Gastrocnemius medialis (tissue), 4 donors: ENCODE measurements around the gene MRPL32. TPM values are rescaled to one million over a fixed set of nuclear protein-coding genes. Genes with fewer than 3 reads are reported as not detected.

ENCODE experiments used
- ATAC-seq, 2 donors: fragments of 150-250 bp; one replicate each; pipeline ENCODE4 v1.9.1; 2016
- DNase-seq, 2 donors: peaks; one replicate each; pipeline ENCODE4 v3.0.0-alpha.2; 2019
- H3K27ac ChIP-seq, 4 donors: fragments of 200-600 bp; sonication (generic); 1 replicate in 1 of 4; 2 replicates in 3 of 4; pipeline ENCODE4 v1.5.1; 2016 to 2018; ENCODE audit warnings: mild to moderate bottlenecking in 2 of 4, moderate library complexity in 1 of 4
- H3K27me3 ChIP-seq, 3 donors: fragments of 200-600 bp; sonication (generic) in 2 of 3; 1 replicate in 1 of 3; 2 replicates in 2 of 3; pipeline versions ENCODE4 v1.5.1 to v1.6.0; 2016 to 2019; ENCODE audit warnings: mild to moderate bottlenecking in 1 of 3, moderate library complexity in 1 of 3
- H3K36me3 ChIP-seq, 2 donors: fragments of 200-600 bp; sonication (generic) in 1 of 2; one replicate each; pipeline ENCODE4 v1.5.1; 2017 to 2018
- H3K4me1 ChIP-seq, 2 donors: fragments of 200-600 bp; sonication (generic) in 1 of 2; one replicate each; pipeline ENCODE4 v1.5.1; 2016 to 2017; ENCODE audit warnings: mild to moderate bottlenecking in 2 of 2
- H3K4me3 ChIP-seq, 4 donors: fragments of 200-600 bp; sonication (generic) in 3 of 4; 1 replicate in 1 of 4; 2 replicates in 3 of 4; pipeline ENCODE4 v1.5.1; 2016 to 2019; ENCODE audit warnings: mild to moderate bottlenecking in 2 of 4
- H3K9me3 ChIP-seq, 3 donors: fragments of 200-600 bp; sonication (generic) in 2 of 3; 1 replicate in 1 of 3; 2 replicates in 2 of 3; pipeline ENCODE4 v1.5.1; 2016 to 2019
- CTCF ChIP-seq, 5 experiments: fragments of 450-650 bp in 3 of 5; fragments of 200-600 bp in 2 of 5; sonication (generic) in 2 of 5; IDR thresholded peaks in 4 of 5; conservative IDR thresholded peaks in 1 of 5; 1 replicate in 4 of 5; 2 replicates in 1 of 5; pipeline ENCODE4 v1.5.1; 2016 to 2019; ENCODE audit warnings: antibody characterized with exemption in 5 of 5, mild to moderate bottlenecking in 3 of 5, moderate library complexity in 3 of 5
- POLR2A ChIP-seq, 2 donors: fragments of 450-650 bp; IDR thresholded peaks; one replicate each; pipeline ENCODE4 v1.6.1; 2017; ENCODE audit warnings: antibody characterized with exemption in 2 of 2, mild to moderate bottlenecking in 2 of 2, moderate library complexity in 2 of 2
- in situ Hi-C, 4 donors: fragments of 200-750 bp; cut with MboI; loops; one replicate each; pipeline versions ENCODE4 v1.15.0 to v1.8.0; 2017; ENCODE audit warnings: low sequenced_read_pairs in 4 of 4
- intact Hi-C: fragments of 100-400 bp; cut with DNase I; formaldehyde crosslinking; loops from one replicate; pipeline ENCODE4 v1.15.1; 2023; ENCODE audit warnings: low total_unique reads
- total RNA-seq, 4 donors: library from RNA; depleted of rRNA; stranded (reverse); fragments of >200 nt; gene quantifications; one replicate each; pipeline versions ENCODE4 v1.1.0 to v1.2.3, GENCODE V29; 2016

Gene MRPL32
- total RNA-seq, 4 donors from 2014 or later = 42.6 to 59.2 (median 56.8) TPM

- ATAC-seq = peak in 1 of 2 donors; percentile 39
- intact Hi-C loops = loop anchor here (1.0 to 10.0 kb wide), 3 partner anchors 21 to 792 kb away; partner anchors contain the start of genes C7orf25, COA1 and STK17A
- peaks cover 0 to 29% of the 10 kb centered on the region in 2 donors for H3K36me3 ChIP-seq
- peak overlapping the region; percentile 65 to 93 (median 87) for H3K4me3 ChIP-seq
- no peaks in the 10 kb centered on the region for H3K9me3 ChIP-seq
- H3K4me1 ChIP-seq = peaks cover 28 to 36% of the 10 kb centered on the region in 2 donors
- H3K27me3 ChIP-seq = no peaks in the 10 kb centered on the region
- no peak for TF ChIP-seq POLR2A (IDR thresholded peaks at IDR 0.05)
- TF ChIP-seq CTCF (IDR thresholded peaks at IDR 0.05 in 4 of 5, conservative IDR thresholded peaks at IDR 0.05 in 1 of 5) = no peak
- in situ Hi-C loops = loop anchor here in 2 of 4 donors (25.0 kb wide), 3 partner anchors 529 to 904 kb away; no protein-coding TSS in a partner anchor
- H3K27ac ChIP-seq = peak overlapping the region; percentile 88 to 96 (median 90)
- DNase-seq = no peak
Measured at GRCh38 chr7:42932811-42933591, 825 bp downstream of the MRPL32 start.

GRCh38 chr7:42934291-42934690 lies 2.1 kb downstream of the MRPL32 start:
- H3K27me3 ChIP-seq = no peaks in the 10 kb centered on the region
- in situ Hi-C loops = loop anchor here in 2 of 4 donors (25.0 kb wide), 3 partner anchors 528 to 903 kb away; no protein-coding TSS in a partner anchor
- TF ChIP-seq POLR2A (IDR thresholded peaks at IDR 0.05) = no peak
- TF ChIP-seq CTCF (IDR thresholded peaks at IDR 0.05 in 4 of 5, conservative IDR thresholded peaks at IDR 0.05 in 1 of 5) = no peak
- peaks cover 28% of the 10 kb centered on the region in 2 donors for H3K4me1 ChIP-seq
- no peak for DNase-seq
- H3K27ac ChIP-seq = no peak overlapping the region
- no peak for ATAC-seq
- H3K36me3 ChIP-seq = peaks cover 0 to 40% of the 10 kb centered on the region in 2 donors
- no peak overlapping the region for H3K4me3 ChIP-seq
- H3K9me3 ChIP-seq = no peaks in the 10 kb centered on the region
- intact Hi-C loops = loop anchor here (10.0 kb wide), 2 partner anchors 651 to 791 kb away; partner anchors contain the start of genes COA1 and STK17A

- H3K27ac ChIP-seq = no peak overlapping the region
- no peaks in the 10 kb centered on the region for H3K27me3 ChIP-seq
- H3K36me3 ChIP-seq = peaks cover 0 to 50% of the 10 kb centered on the region in 2 donors
- no peak overlapping the region for H3K4me3 ChIP-seq
- intact Hi-C loops = loop anchor here (10.0 kb wide), 2 partner anchors 649 to 789 kb away; partner anchors contain the start of genes COA1 and STK17A
- ATAC-seq (no peak), DNase-seq (no peak)
- no peaks in the 10 kb centered on the region for H3K9me3 ChIP-seq
- peaks cover 12 to 14% of the 10 kb centered on the region in 2 donors for H3K4me1 ChIP-seq
- in situ Hi-C loops = loop anchor here in 2 of 4 donors (25.0 kb wide), 3 partner anchors 526 to 901 kb away; no protein-coding TSS in a partner anchor
- TF ChIP-seq POLR2A (IDR thresholded peaks at IDR 0.05) (no peak), CTCF (IDR thresholded peaks at IDR 0.05 in 4 of 5, conservative IDR thresholded peaks at IDR 0.05 in 1 of 5) (no peak)
Measured at GRCh38 chr7:42935861-42936260, 3.7 kb downstream of the MRPL32 start.

GRCh38 chr7:42939457-42940240 lies 7.5 kb downstream of the MRPL32 start:
- Histone ChIP-seq H3K36me3 (peaks cover 0 to 50% of the 10 kb centered on the region in 2 donors), H3K4me1 (no peaks in the 10 kb centered on the region), H3K9me3 (no peaks in the 10 kb centered on the region), H3K27me3 (no peaks in the 10 kb centered on the region), H3K4me3 (no peak overlapping the region), H3K27ac (no peak overlapping the region)
- no peak for TF ChIP-seq POLR2A (IDR thresholded peaks at IDR 0.05)
- no peak for TF ChIP-seq CTCF (IDR thresholded peaks at IDR 0.05 in 4 of 5, conservative IDR thresholded peaks at IDR 0.05 in 1 of 5)
- ATAC-seq (no peak), DNase-seq (no peak)
- in situ Hi-C loops = loop anchor here in 2 of 4 donors (25.0 kb wide), 3 partner anchors 523 to 898 kb away; no protein-coding TSS in a partner anchor
- intact Hi-C loops = loop anchor here (10.0 kb wide), 2 partner anchors 645 to 785 kb away; partner anchors contain the start of genes COA1 and STK17A
